Ishikawa (cell line): Measurements from ENCODE around the gene ZBTB47.

Source experiments
- CEBPB ChIP-seq: IDR thresholded peaks from 2 replicates; pipeline ENCODE4 v1.6.1; 2012
- CREB1 ChIP-seq: IDR thresholded peaks from 2 replicates; pipeline ENCODE4 v1.6.1; 2012; ENCODE audit warnings: low read depth
- EP300 ChIP-seq: IDR thresholded peaks from 2 replicates; pipeline ENCODE4 v1.6.1; 2012; ENCODE audit warnings: borderline replicate concordance
- MAX ChIP-seq: IDR thresholded peaks from 2 replicates; pipeline ENCODE4 v1.6.1; 2012
- RAD21 ChIP-seq: IDR thresholded peaks from 2 replicates; pipeline ENCODE4 v1.6.1; 2012; ENCODE audit warnings: low read depth
- REST ChIP-seq: IDR thresholded peaks from 2 replicates; pipeline ENCODE4 v1.6.1; 2012; ENCODE audit warnings: low read depth, mild to moderate bottlenecking
- TAF1 ChIP-seq: IDR thresholded peaks from 2 replicates; pipeline ENCODE4 v1.6.1; 2012; ENCODE audit warnings: low read depth, mild to moderate bottlenecking
- TEAD4 ChIP-seq: IDR thresholded peaks from 2 replicates; pipeline ENCODE4 v1.6.1; 2012
- YY1 ChIP-seq: IDR thresholded peaks from 2 replicates; pipeline ENCODE4 v1.6.1; 2012; ENCODE audit warnings: low read depth

GRCh38 chr3:42635111-42635510 lies 18.4 kb upstream of the ZBTB47 start:
- TF ChIP-seq REST (no peak), YY1 (no peak), EP300 (no peak), TAF1 (no peak), CEBPB (no peak), TEAD4 (no peak), MAX (no peak), CREB1 (no peak), RAD21 (no peak)
